Sigmoid colon (tissue), 7 donors: ENCODE results near the gene EXOC6B. TPM values are rescaled to one million over a fixed set of nuclear protein-coding genes. Genes with fewer than 3 reads are reported as not detected.

Experiments used
- DNase-seq: peaks from one replicate; pipeline ENCODE4 v3.0.0-alpha.2; 2019
- H3K27ac ChIP-seq, 4 donors: fragments of 200-600 bp; sonication (generic); one replicate each; pipeline ENCODE4 v1.5.1; 2016 to 2019; ENCODE audit warnings: mild to moderate bottlenecking in 1 of 4
- H3K27me3 ChIP-seq, 3 donors: fragments of 200-600 bp; sonication (generic); one replicate each; pipeline ENCODE4 v1.5.1; 2019; ENCODE audit warnings: mild to moderate bottlenecking in 1 of 3
- H3K36me3 ChIP-seq, 4 donors: fragments of 200-600 bp; sonication (generic); one replicate each; pipeline ENCODE4 v1.5.1; 2016 to 2019
- H3K4me1 ChIP-seq, 4 donors: fragments of 200-600 bp; sonication (generic); one replicate each; pipeline ENCODE4 v1.5.1; 2017 to 2019
- H3K4me3 ChIP-seq, 4 donors: fragments of 200-600 bp; sonication (generic); one replicate each; pipeline ENCODE4 v1.5.1; 2017 to 2019; ENCODE audit warnings: mild to moderate bottlenecking in 2 of 4, moderate library complexity in 1 of 4
- H3K9me3 ChIP-seq, 4 donors: fragments of 200-600 bp in 3 of 4; sonication (generic) in 3 of 4; one replicate each; pipeline versions ENCODE4 v1.5.1 to v1.6.1; 2013 to 2019
- EP300 ChIP-seq, 4 donors: sonication (generic); formaldehyde crosslinking; IDR thresholded peaks; one replicate each; pipeline ENCODE4 v1.6.1; 2017; ENCODE audit warnings: antibody characterized with exemption in 4 of 4
- POLR2A ChIP-seq, 2 donors: fragments of 450-650 bp; IDR thresholded peaks; one replicate each; pipeline ENCODE4 v1.6.1; 2016; ENCODE audit warnings: antibody characterized with exemption in 2 of 2, mild to moderate bottlenecking in 2 of 2, moderate library complexity in 2 of 2
- POLR2AphosphoS5 ChIP-seq, 4 donors: sonication (generic); formaldehyde crosslinking; IDR thresholded peaks; one replicate each; pipeline ENCODE4 v1.6.1; 2017; ENCODE audit warnings: antibody characterized with exemption in 4 of 4
- WGBS, 2 donors: extraction: QIAGEN DNeasy Blood & Tissue Kit; methylation state at CpG; one replicate each; pipeline ENCODE4 v1.1.7; 2013; 5-methylcytosine and 5-hydroxymethylcytosine counted together
- intact Hi-C: fragments of 100-400 bp; cut with DNase I; formaldehyde crosslinking; loops from one replicate; pipeline ENCODE4 v1.15.1; 2023
- polyA plus RNA-seq, 3 donors: library from polyadenylated mRNA; stranded (reverse); fragments of 200-250 nt; gene quantifications; one replicate each; pipeline ENCODE4 v1.2.3, GENCODE V29; 2013
- total RNA-seq, 4 donors: library from RNA; depleted of rRNA; stranded (reverse); fragments of >200 nt; gene quantifications; one replicate each; pipeline ENCODE4 v1.1.0, GENCODE V29; 2016
- TF ChIP-seq, protein P1 (sequence below), 4 experiments: fragments of 450-650 bp in 3 of 4; fragments of 200-600 bp in 1 of 4; IDR thresholded peaks; one replicate each; pipeline ENCODE4 v1.5.1; 2016 to 2019; ENCODE audit warnings: antibody characterized with exemption in 4 of 4, mild to moderate bottlenecking in 3 of 4, moderate library complexity in 2 of 4
- donor health status: healthy with polysubstance abuse.
- donor health status: Bipolar disorder and iron deficiency.
- donor health status: healthy.

EXOC6B gene
- total and polyA plus RNA-seq, 7 donors = 5.0 to 46.1 (median 25.3) TPM

- 93 to 98% methylated on average over 2 of the region's 2 CpGs for WGBS, 2 donors
- Histone ChIP-seq H3K27ac (no peak overlapping the region), H3K36me3 (no peaks in the 10 kb centered on the region), H3K27me3 (no peaks in the 10 kb centered on the region), H3K4me1 (no peaks in the 10 kb centered on the region), H3K4me3 (no peak overlapping the region), H3K9me3 (no peaks in the 10 kb centered on the region)
- TF ChIP-seq, protein P1, sequence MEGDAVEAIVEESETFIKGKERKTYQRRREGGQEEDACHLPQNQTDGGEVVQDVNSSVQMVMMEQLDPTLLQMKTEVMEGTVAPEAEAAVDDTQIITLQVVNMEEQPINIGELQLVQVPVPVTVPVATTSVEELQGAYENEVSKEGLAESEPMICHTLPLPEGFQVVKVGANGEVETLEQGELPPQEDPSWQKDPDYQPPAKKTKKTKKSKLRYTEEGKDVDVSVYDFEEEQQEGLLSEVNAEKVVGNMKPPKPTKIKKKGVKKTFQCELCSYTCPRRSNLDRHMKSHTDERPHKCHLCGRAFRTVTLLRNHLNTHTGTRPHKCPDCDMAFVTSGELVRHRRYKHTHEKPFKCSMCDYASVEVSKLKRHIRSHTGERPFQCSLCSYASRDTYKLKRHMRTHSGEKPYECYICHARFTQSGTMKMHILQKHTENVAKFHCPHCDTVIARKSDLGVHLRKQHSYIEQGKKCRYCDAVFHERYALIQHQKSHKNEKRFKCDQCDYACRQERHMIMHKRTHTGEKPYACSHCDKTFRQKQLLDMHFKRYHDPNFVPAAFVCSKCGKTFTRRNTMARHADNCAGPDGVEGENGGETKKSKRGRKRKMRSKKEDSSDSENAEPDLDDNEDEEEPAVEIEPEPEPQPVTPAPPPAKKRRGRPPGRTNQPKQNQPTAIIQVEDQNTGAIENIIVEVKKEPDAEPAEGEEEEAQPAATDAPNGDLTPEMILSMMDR (IDR thresholded peaks at IDR 0.05) = no peak
- TF ChIP-seq EP300 (IDR thresholded peaks at IDR 0.05) (no peak), POLR2A (IDR thresholded peaks at IDR 0.05) (no peak), POLR2AphosphoS5 (IDR thresholded peaks at IDR 0.05) (no peak)
- DNase-seq = no peak
- intact Hi-C loops = no loop called here
These were observed 301.8 kb downstream of the EXOC6B start for GRCh38 chr2:72524071-72524470.

DNA sequence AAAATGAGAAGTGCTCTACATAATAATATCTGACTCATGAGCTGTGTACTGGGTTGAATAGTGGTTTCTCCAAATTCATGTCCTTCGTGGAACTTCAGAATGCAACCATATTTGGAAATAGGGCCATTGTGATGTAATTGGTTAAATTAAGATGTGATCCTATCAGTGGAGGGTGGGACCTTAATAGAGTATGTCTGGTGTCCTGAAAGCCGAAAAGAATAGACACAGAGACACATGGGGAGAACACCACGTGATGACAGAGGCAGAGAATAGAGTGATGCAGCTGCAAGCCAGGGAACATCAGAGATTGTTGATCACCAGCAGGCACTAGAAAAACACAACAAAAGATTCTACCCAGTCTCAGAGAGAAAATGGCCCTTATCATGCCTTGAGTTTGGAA, 310.1 kb downstream of the EXOC6B start:
- 86 to 95% methylated on average over 3 of the region's 3 CpGs for WGBS, 2 donors
- Histone ChIP-seq H3K4me3 (no peak overlapping the region), H3K36me3 (no peaks in the 10 kb centered on the region), H3K9me3 (no peaks in the 10 kb centered on the region), H3K27ac (no peak overlapping the region), H3K4me1 (no peaks in the 10 kb centered on the region), H3K27me3 (no peaks in the 10 kb centered on the region)
- intact Hi-C loops = no loop called here
- no peak for TF ChIP-seq POLR2AphosphoS5 (IDR thresholded peaks at IDR 0.05)
- TF ChIP-seq, protein P1 (IDR thresholded peaks at IDR 0.05) = no peak
- no peak for DNase-seq

DNA sequence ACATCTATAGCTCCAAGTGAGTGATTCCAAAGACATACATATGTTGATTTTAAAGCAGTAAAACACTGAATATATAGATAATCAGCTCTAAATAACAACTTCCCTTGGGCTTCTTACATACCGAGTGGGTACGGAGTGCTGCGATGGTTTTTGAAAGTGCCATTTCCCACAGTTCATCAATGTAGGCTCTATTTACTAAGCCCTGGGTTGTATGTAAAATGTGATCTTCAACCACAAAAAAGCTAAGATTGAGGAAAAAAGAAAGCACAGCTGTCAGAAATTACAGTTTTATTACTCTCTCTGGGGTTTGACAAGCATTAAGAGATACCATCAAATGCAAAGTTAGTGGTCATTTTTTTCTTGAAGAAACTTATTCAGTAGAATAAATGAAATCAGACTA, 312.8 kb downstream of the EXOC6B start:
- H3K27ac ChIP-seq = no peak overlapping the region

DNA sequence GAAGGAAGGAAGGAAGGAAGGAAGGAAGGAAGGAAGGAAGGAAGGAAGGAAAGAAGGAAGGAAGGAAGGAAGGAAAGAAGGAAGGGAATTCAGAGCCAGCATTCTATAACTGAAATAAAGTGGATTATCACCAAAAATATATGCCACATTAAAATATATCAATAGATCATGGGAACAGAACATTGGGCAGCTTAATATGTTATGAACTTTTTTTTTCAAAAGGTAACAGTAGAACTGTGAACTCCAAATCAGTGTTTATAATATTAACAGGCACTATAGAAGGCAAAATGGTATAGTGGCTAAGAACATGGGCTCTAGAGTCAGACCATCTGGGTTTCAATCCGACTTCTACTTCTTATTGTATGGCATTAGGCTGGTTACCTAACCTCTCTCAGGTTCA, 313.5 kb downstream of the EXOC6B start:
- intact Hi-C loops = no loop called here
- 86 to 97% methylated on average over 1 of the region's 1 CpG for WGBS, 2 donors
- TF ChIP-seq, protein P1 (IDR thresholded peaks at IDR 0.05) = no peak
- no peak for TF ChIP-seq POLR2A (IDR thresholded peaks at IDR 0.05)
- no peak for TF ChIP-seq POLR2AphosphoS5 (IDR thresholded peaks at IDR 0.05)
- TF ChIP-seq EP300 (IDR thresholded peaks at IDR 0.05) = no peak

More for the DNA sequence above, 312.8 kb downstream of the EXOC6B start:
- no peak for DNase-seq
- Histone ChIP-seq H3K4me3 (no peak overlapping the region), H3K4me1 (no peaks in the 10 kb centered on the region), H3K9me3 (no peaks in the 10 kb centered on the region), H3K36me3 (no peaks in the 10 kb centered on the region), H3K27me3 (no peaks in the 10 kb centered on the region)
- TF ChIP-seq, protein P1 (IDR thresholded peaks at IDR 0.05) = no peak
- TF ChIP-seq EP300 (IDR thresholded peaks at IDR 0.05) = no peak
- WGBS, 2 donors = 96% methylated on average over 3 of the region's 3 CpGs
- intact Hi-C loops = no loop called here

GRCh38 chr2:72511906-72512305, 313.9 kb downstream of the EXOC6B start:
- Histone ChIP-seq H3K36me3 (no peaks in the 10 kb centered on the region), H3K4me1 (no peaks in the 10 kb centered on the region), H3K4me3 (no peak overlapping the region), H3K27ac (no peak overlapping the region), H3K9me3 (no peaks in the 10 kb centered on the region), H3K27me3 (no peaks in the 10 kb centered on the region)
- DNase-seq = no peak
- TF ChIP-seq POLR2A (IDR thresholded peaks at IDR 0.05) (no peak), EP300 (IDR thresholded peaks at IDR 0.05) (no peak), POLR2AphosphoS5 (IDR thresholded peaks at IDR 0.05) (no peak)
- intact Hi-C loops = no loop called here
- WGBS, 2 donors = 96 to 98% methylated on average over 1 of the region's 1 CpG

More for the DNA sequence above, 313.5 kb downstream of the EXOC6B start:
- H3K9me3 ChIP-seq = no peaks in the 10 kb centered on the region
- no peak overlapping the region for H3K27ac ChIP-seq
- no peaks in the 10 kb centered on the region for H3K27me3 ChIP-seq
- no peak overlapping the region for H3K4me3 ChIP-seq
- DNase-seq = no peak
- H3K36me3 ChIP-seq = no peaks in the 10 kb centered on the region
- no peaks in the 10 kb centered on the region for H3K4me1 ChIP-seq
